Psoas muscle (tissue), 8 donors: Measurements from ENCODE around the gene BRINP2. TPM values are rescaled to one million over a fixed set of nuclear protein-coding genes. Genes with fewer than 3 reads are reported as not detected.

Experiments
- ATAC-seq, 4 donors: fragments of 200-7000 bp; cut with Tn5 transposase; one replicate each; pipeline ENCODE4 v1.9.1; 2020; ENCODE audit warnings: moderate library complexity in 3 of 4, mild to moderate bottlenecking in 2 of 4
- DNase-seq, 2 donors: peaks; one replicate each; pipeline ENCODE4 v3.0.0-alpha.2; 2020
- H3K27ac ChIP-seq: fragments of 200-600 bp; one replicate; pipeline ENCODE4 v1.8.0; 2022
- H3K27me3 ChIP-seq, 3 donors: fragments of 200-600 bp in 1 of 3; one replicate each; pipeline versions ENCODE4 v1.6.1 to v1.8.0; 2013 to 2022; ENCODE audit warnings: low read length in 2 of 3, mild to moderate bottlenecking in 2 of 3, moderate library complexity in 1 of 3; ENCODE audit not compliant: insufficient read depth in 3 of 3
- H3K36me3 ChIP-seq, 2 donors: fragments of 200-600 bp in 1 of 2; one replicate each; pipeline versions ENCODE4 v1.6.1 to v1.8.0; 2013 to 2022; ENCODE audit warnings: low read depth in 1 of 2, mild to moderate bottlenecking in 1 of 2, moderate library complexity in 1 of 2; ENCODE audit not compliant: insufficient read depth in 1 of 2
- H3K4me1 ChIP-seq: fragments of 200-600 bp; one replicate; pipeline ENCODE4 v1.8.0; 2022
- H3K4me3 ChIP-seq: fragments of 200-600 bp; one replicate; pipeline ENCODE4 v1.8.0; 2022; ENCODE audit warnings: mild to moderate bottlenecking
- H3K9me3 ChIP-seq: fragments of 200-600 bp; one replicate; pipeline ENCODE4 v1.8.0; 2022
- CTCF ChIP-seq: fragments of 200-600 bp; IDR thresholded peaks from one replicate; pipeline ENCODE4 v1.8.0; 2022; ENCODE audit warnings: antibody characterized with exemption
- WGBS, 3 donors: extraction: QIAGEN DNeasy Blood & Tissue Kit; methylation state at CpG; one replicate each; pipeline versions ENCODE4 v1.1.6 to v1.1.7; 2013; 5-methylcytosine and 5-hydroxymethylcytosine counted together
- intact Hi-C, 2 donors: fragments of 100-400 bp; cut with DNase I; formaldehyde crosslinking; loops; one replicate each; pipeline versions ENCODE4 v1.11.0 to v1.14.2; 2022
- polyA plus RNA-seq, 3 donors: library from polyadenylated mRNA; stranded (reverse); fragments of 200-250 nt; gene quantifications; one replicate each; pipeline ENCODE4 v1.2.3, GENCODE V29; 2013
- total RNA-seq, 4 donors: library from RNA; stranded (reverse); fragmentation: NEBNext Ultra II Directional in 2 of 4; extraction: Animal tissue kit (Norgen Biotek cat#: 25700) in 2 of 4; gene quantifications; one replicate each; pipeline versions ENCODE4 v1.2.1 to v1.2.4, GENCODE V29; 2021 to 2023
- donor health status: healthy with polysubstance abuse.
- donor health status: DM: no; HTN: no; CAD: no; lungs with moderate emphysema.
- donor health status: Bipolar disorder and iron deficiency.
- donor health status: healthy.
- donor health status: DM: yes; HTN: yes; CAD: no.
- donor health status: DM: no; HTN: no; CAD: no.
- donor health status: DM: no; HTN: no; CAD: no.
- donor health status: DM: yes; HTN: yes; CAD: no.

The BRINP2 gene
- total and polyA plus RNA-seq, 7 donors = 0.04 to 0.38 (median 0.23) TPM; not detected in 3

- no peaks in the 10 kb centered on the region for H3K9me3 ChIP-seq
- peaks cover 0 to 9% (median 0%) of the 10 kb centered on the region in 3 donors for H3K27me3 ChIP-seq
- 53 to 62% (median 57%) methylated on average over 3 of the region's 3 CpGs for WGBS, 3 donors
- no peak overlapping the region for H3K4me3 ChIP-seq
- H3K36me3 ChIP-seq = no peaks in the 10 kb centered on the region
- DNase-seq (no peak), ATAC-seq (no peak)
- H3K4me1 ChIP-seq = no peaks in the 10 kb centered on the region
- intact Hi-C loops = no loop called here
- no peak for TF ChIP-seq CTCF
- no peak overlapping the region for H3K27ac ChIP-seq
These were observed 44.5 kb upstream of the BRINP2 start for GRCh38 chr1:177126267-177126666.

- 78 to 81% (median 78%) methylated on average over 4 of the region's 4 CpGs for WGBS, 3 donors
- no peak for TF ChIP-seq CTCF
- DNase-seq = no peak
- Histone ChIP-seq H3K27ac (no peak overlapping the region), H3K4me3 (no peak overlapping the region), H3K9me3 (no peaks in the 10 kb centered on the region), H3K4me1 (no peaks in the 10 kb centered on the region), H3K27me3 (peaks cover 0 to 9% (median 0%) of the 10 kb centered on the region in 3 donors), H3K36me3 (no peaks in the 10 kb centered on the region)
- no peak for ATAC-seq
- intact Hi-C loops = no loop called here
These were observed 42.0 kb upstream of the BRINP2 start for GRCh38 chr1:177128665-177129281.

GRCh38 chr1:177130451-177130945 is 40.3 kb upstream of the BRINP2 start:
- no peak for TF ChIP-seq CTCF
- Histone ChIP-seq H3K4me1 (no peaks in the 10 kb centered on the region), H3K27me3 (peaks cover 0 to 9% (median 0%) of the 10 kb centered on the region in 3 donors), H3K27ac (no peak overlapping the region), H3K9me3 (no peaks in the 10 kb centered on the region), H3K36me3 (no peaks in the 10 kb centered on the region), H3K4me3 (no peak overlapping the region)
- ATAC-seq (no peak), DNase-seq (no peak)
- 46 to 62% (median 50%) methylated on average over 5 of the region's 5 CpGs for WGBS, 3 donors
- intact Hi-C loops = no loop called here

GRCh38 chr1:177131723-177132122 is 39.0 kb upstream of the BRINP2 start:
- Histone ChIP-seq H3K36me3 (no peaks in the 10 kb centered on the region), H3K27me3 (peaks cover 0 to 9% (median 0%) of the 10 kb centered on the region in 3 donors), H3K27ac (no peak overlapping the region), H3K9me3 (no peaks in the 10 kb centered on the region), H3K4me3 (no peak overlapping the region), H3K4me1 (no peaks in the 10 kb centered on the region)
- DNase-seq (no peak), ATAC-seq (no peak)
- 56 to 62% (median 57%) methylated on average over 4 of the region's 4 CpGs for WGBS, 3 donors
- intact Hi-C loops = no loop called here
- TF ChIP-seq CTCF = no peak

- Histone ChIP-seq H3K36me3 (no peaks in the 10 kb centered on the region), H3K27me3 (peaks cover 0 to 9% (median 0%) of the 10 kb centered on the region in 3 donors), H3K27ac (no peak overlapping the region), H3K4me3 (no peak overlapping the region), H3K4me1 (no peaks in the 10 kb centered on the region), H3K9me3 (no peaks in the 10 kb centered on the region)
- no peak for TF ChIP-seq CTCF
- DNase-seq (no peak), ATAC-seq (no peak)
- intact Hi-C loops = no loop called here
- 79 to 86% (median 82%) methylated on average over 2 of the region's 2 CpGs for WGBS, 3 donors
These were observed 38.6 kb upstream of the BRINP2 start for GRCh38 chr1:177132141-177132540.
